ENCODE measurements around the gene CTLA4.

The CTLA4 gene

DNA sequence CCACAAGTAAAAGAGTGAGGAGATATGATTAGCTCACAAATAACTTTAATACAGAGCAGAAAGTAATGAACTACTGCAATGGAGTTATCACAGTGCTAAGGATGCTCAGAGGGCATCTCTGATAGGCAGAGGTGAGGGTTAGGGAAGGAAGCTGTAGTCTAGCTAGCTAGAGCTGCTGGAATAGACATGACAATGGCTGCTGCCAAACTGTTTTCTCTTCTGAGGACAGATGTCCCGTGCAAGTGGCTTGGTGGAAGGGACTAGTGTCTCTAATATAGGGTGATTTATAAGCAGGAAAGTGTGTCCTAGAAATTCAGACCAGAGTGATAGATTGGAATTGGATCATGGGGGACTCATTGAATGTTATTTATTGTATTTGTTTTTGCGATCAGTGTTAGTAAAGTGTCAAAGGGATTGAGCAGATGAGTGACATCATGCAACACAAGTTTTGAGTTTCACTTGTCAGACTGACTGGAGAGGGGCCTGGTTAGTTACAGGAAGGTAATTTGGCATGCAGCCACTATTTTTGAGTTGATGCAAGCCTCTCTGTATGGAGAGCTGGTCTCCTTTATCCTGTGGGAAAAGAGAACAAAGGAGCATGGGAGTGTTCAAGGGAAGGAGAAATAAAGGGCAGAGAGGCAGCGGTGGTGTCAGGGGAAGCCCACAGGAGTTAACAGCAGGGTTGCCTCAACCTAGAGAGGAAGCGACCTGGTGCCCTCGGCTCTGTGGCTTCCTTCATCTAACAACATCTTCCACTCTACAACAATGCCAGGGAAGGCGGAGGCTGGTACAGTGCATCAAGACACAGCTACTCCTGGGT is 1.9 kb downstream of the CTLA4 start:
- DNase-seq (ENCODE audit: low read depth) = no peak
- TF ChIP-seq, protein P1, sequence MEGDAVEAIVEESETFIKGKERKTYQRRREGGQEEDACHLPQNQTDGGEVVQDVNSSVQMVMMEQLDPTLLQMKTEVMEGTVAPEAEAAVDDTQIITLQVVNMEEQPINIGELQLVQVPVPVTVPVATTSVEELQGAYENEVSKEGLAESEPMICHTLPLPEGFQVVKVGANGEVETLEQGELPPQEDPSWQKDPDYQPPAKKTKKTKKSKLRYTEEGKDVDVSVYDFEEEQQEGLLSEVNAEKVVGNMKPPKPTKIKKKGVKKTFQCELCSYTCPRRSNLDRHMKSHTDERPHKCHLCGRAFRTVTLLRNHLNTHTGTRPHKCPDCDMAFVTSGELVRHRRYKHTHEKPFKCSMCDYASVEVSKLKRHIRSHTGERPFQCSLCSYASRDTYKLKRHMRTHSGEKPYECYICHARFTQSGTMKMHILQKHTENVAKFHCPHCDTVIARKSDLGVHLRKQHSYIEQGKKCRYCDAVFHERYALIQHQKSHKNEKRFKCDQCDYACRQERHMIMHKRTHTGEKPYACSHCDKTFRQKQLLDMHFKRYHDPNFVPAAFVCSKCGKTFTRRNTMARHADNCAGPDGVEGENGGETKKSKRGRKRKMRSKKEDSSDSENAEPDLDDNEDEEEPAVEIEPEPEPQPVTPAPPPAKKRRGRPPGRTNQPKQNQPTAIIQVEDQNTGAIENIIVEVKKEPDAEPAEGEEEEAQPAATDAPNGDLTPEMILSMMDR (IDR thresholded peaks at IDR 0.05; ENCODE audit: low read length, missing control alignments) = no peak

DNA sequence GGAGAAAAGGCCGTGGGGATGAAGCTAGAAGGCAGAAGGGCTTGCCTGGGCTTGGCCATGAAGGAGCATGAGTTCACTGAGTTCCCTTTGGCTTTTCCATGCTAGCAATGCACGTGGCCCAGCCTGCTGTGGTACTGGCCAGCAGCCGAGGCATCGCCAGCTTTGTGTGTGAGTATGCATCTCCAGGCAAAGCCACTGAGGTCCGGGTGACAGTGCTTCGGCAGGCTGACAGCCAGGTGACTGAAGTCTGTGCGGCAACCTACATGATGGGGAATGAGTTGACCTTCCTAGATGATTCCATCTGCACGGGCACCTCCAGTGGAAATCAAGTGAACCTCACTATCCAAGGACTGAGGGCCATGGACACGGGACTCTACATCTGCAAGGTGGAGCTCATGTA is 2.9 kb downstream of the CTLA4 start:
- no peak for DNase-seq (ENCODE audit: low read depth)
- TF ChIP-seq, protein P1 (IDR thresholded peaks at IDR 0.05; ENCODE audit: low read length, missing control alignments) = no peak
- no peak overlapping the region for H3K4me3 ChIP-seq (replicated peaks; ENCODE audit: low read depth, low read length)

More for the DNA sequence above, 1.9 kb downstream of the CTLA4 start:
- H3K4me3 ChIP-seq (replicated peaks; ENCODE audit: low read depth, low read length) = no peak overlapping the region

DNA sequence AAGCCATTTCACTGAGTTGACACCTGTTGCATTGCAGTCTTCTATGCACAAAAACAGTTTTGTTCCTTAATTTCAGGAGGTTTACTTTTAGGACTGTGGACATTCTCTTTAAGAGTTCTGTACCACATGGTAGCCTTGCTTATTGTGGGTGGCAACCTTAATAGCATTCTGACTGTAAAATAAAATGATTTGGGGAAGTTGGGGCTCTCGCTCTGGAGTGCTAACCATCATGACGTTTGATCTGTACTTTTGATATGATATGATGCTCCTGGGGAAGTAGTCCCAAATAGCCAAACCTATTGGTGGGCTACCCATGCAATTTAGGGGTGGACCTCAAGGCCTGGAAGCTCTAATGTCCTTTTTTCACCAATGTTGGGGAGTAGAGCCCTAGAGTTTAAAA is 3.4 kb downstream of the CTLA4 start:
- no peak overlapping the region for H3K4me3 ChIP-seq (replicated peaks; ENCODE audit: low read depth, low read length)
- TF ChIP-seq, protein P1 (IDR thresholded peaks at IDR 0.05; ENCODE audit: low read length, missing control alignments) = no peak
- DNase-seq (ENCODE audit: low read depth) = no peak

DNA sequence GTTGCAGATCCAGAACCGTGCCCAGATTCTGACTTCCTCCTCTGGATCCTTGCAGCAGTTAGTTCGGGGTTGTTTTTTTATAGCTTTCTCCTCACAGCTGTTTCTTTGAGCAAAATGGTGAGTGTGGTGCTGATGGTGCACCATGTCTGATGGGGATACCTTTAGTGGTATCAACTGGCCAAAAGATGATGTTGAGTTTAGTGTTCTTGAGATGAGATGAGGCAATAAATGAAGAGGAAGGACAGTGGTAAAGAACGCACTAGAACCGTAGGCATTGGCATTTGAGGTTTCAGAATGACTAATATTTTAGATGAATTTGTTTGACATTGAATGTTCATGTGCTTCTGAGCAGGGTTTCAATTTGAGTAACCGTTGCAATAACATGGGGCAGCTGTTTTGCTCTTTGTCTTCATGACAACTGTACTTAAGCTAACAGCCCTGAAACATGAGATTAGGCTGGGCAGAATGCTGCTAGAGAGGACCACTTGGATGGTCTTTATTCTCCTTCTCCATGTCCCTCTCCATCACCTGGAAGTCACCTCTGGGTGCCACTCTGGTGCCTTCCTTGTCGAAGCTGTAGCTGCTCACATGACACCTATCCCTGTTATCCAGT is 3.9 kb downstream of the CTLA4 start:
- TF ChIP-seq, protein P1 (IDR thresholded peaks at IDR 0.05; ENCODE audit: low read length, missing control alignments) = no peak
- no peak for DNase-seq (ENCODE audit: low read depth)
- H3K4me3 ChIP-seq (replicated peaks; ENCODE audit: low read depth, low read length) = no peak overlapping the region

DNA sequence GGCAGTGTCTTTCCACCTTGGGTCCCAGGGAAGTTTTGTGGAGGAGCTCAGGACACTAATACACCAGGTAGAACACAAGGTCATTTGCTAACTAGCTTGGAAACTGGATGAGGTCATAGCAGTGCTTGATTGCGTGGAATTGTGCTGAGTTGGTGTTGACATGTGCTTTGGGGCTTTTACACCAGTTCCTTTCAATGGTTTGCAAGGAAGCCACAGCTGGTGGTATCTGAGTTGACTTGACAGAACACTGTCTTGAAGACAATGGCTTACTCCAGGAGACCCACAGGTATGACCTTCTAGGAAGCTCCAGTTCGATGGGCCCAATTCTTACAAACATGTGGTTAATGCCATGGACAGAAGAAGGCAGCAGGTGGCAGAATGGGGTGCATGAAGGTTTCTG is 5.9 kb downstream of the CTLA4 start:
- TF ChIP-seq, protein P1 (IDR thresholded peaks at IDR 0.05; ENCODE audit: low read length, missing control alignments) = no peak
- no peak overlapping the region for H3K4me3 ChIP-seq (replicated peaks; ENCODE audit: low read depth, low read length)
- no peak for DNase-seq (ENCODE audit: low read depth)

DNA sequence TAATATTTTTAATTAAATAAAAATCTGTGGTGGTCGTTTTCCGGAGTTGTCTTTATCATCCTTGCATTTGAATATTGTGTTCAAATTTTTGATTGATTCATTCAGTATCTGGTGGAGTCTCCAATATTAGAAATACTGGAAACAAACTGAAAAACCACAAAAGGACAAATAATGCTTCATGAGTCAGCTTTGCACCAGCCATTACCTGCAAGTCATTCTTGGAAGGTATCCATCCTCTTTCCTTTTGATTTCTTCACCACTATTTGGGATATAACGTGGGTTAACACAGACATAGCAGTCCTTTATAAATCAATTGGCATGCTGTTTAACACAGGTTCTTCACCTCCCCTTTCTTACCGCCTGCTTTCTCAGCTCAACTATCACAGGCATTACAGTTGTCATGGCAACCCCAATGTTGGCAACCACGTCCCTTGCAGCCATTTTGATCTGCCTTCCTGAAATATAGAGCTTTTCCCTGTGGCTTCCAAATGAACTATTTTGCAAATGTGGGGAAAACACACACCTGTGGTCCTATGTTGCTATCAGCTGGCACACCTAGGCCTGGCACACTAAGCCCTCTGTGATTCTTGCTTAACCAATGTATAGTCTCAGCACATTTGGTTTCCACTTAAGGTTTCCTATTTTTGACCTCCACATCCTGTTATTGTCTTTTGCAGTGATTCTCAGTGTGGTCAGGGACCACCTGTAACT is 6.5 kb downstream of the CTLA4 start:
- no peak for DNase-seq (ENCODE audit: low read depth)
- no peak overlapping the region for H3K4me3 ChIP-seq (replicated peaks; ENCODE audit: low read depth, low read length)
- TF ChIP-seq, protein P1 (IDR thresholded peaks at IDR 0.05; ENCODE audit: low read length, missing control alignments) = no peak

All from fibroblast of pulmonary artery (primary cell).